T1000 (cell line): ENCODE data around the gene ELL3.

Source experiments
- DNase-seq: peaks from one replicate; lab custom pipeline; 2025; ENCODE audit warnings: mixed read lengths; lab: John Stamatoyannopoulos, UW

The ELL3 gene

DNA sequence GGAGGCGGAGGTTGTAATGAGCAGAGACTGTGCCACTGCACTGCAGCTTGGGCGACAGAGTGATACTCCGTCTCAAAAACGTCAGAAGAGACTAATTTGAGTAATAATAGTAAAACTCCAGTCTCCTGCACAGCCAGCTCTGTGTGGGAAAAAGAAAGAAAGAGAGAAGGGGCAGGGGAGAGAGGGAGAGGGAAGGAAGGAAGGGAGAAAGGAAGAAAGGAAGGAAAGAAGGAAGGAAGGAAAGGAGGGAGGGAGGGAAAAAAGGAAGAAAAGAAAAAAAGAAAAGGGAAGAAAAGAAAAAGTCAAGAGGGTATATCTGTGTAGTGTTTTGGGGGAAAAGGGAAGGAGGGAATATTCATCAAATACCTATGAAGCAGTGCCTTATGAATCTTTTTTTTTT, 53.6 kb downstream of the ELL3 start:
- DNase-seq, result no peak
